Common myeloid progenitor, CD34-positive (primary cell): Measurements from ENCODE around the gene PNRC1.
"Not testable (repeated sequence)": the region's sequence is repeated elsewhere in the genome, so short reads cannot be mapped to it uniquely, and the experiment has no call there.

Experiments used
- CTCF ChIA-PET: fragments of 350-600 bp; sonication (Branson Sonifier 250); formaldehyde crosslinking; loops from one replicate; lab custom pipeline; 2021; ENCODE audit warnings: antibody characterized with exemption; lab: Charles Lee
- POLR2A ChIA-PET: fragments of 350-600 bp; sonication (Branson Sonifier 250); formaldehyde crosslinking; loops from one replicate; lab custom pipeline; 2021; ENCODE audit warnings: antibody characterized with exemption; lab: Charles Lee
- DNase-seq, 3 donors: peaks; one replicate each; pipeline versions ENCODE4 v3.0.0 to v3.0.0-alpha.2; 2013
- H3K27ac ChIP-seq, 2 experiments: 1 replicate in 1 of 2; 2 replicates in 1 of 2; pipeline ENCODE4 v1.7.0; 2013; ENCODE audit warnings: inconsistent platforms in 2 of 2, low read length in 2 of 2, mild to moderate bottlenecking in 2 of 2, low read depth in 1 of 2, moderate library complexity in 1 of 2; ENCODE audit not compliant: severe bottlenecking in 2 of 2, insufficient read depth in 1 of 2, poor library complexity in 1 of 2
- H3K27me3 ChIP-seq, 5 experiments: replicated peaks in 2 of 5; 1 replicate in 3 of 5; 2 replicates in 2 of 5; pipeline versions ENCODE4 v1.6.1 to v1.7.0; 2013; ENCODE audit warnings: low read length in 4 of 5, mild to moderate bottlenecking in 2 of 5, moderate library complexity in 2 of 5, inconsistent platforms in 1 of 5; ENCODE audit not compliant: insufficient read depth in 5 of 5, control insufficient read depth in 4 of 5
- H3K36me3 ChIP-seq, 4 experiments: 1 replicate in 2 of 4; 2 replicates in 2 of 4; pipeline versions ENCODE4 v1.6.1 to v1.7.0; 2013; ENCODE audit warnings: low read length in 3 of 4, control low read depth in 1 of 4, mild to moderate bottlenecking in 1 of 4; ENCODE audit not compliant: control insufficient read depth in 4 of 4, insufficient read depth in 4 of 4
- H3K4me1 ChIP-seq, 4 experiments: 1 replicate in 3 of 4; 2 replicates in 1 of 4; pipeline versions ENCODE4 v1.6.1 to v1.7.1; 2013; ENCODE audit warnings: low read length in 3 of 4, mild to moderate bottlenecking in 3 of 4, control low read depth in 1 of 4, inconsistent platforms in 1 of 4, moderate library complexity in 1 of 4; ENCODE audit not compliant: control insufficient read depth in 4 of 4, insufficient read depth in 4 of 4; ENCODE audit errors: control extremely low read depth in 1 of 4
- H3K4me3 ChIP-seq, 7 experiments: 1 replicate in 4 of 7; 2 replicates in 3 of 7; pipeline versions ENCODE4 v1.5.1 to v1.7.0; 2013; ENCODE audit warnings: mild to moderate bottlenecking in 7 of 7, low read length in 6 of 7, moderate library complexity in 6 of 7, inconsistent platforms in 2 of 7, low read depth in 2 of 7, control low read depth in 1 of 7; ENCODE audit not compliant: insufficient read depth in 4 of 7, control insufficient read depth in 1 of 7; ENCODE audit errors: extremely low read depth in 1 of 7
- H3K9me3 ChIP-seq, 5 experiments: 1 replicate in 4 of 5; 2 replicates in 1 of 5; pipeline versions ENCODE4 v1.6.1 to v1.7.1; 2013; ENCODE audit warnings: low read length in 4 of 5, mild to moderate bottlenecking in 2 of 5, inconsistent platforms in 1 of 5, low read depth in 1 of 5, moderate library complexity in 1 of 5; ENCODE audit not compliant: control insufficient read depth in 4 of 5, insufficient read depth in 2 of 5; ENCODE audit errors: control extremely low read depth in 1 of 5
- WGBS: methylation state at CpG from one replicate; pipeline ENCODE4 v1.1.5; 2013; ENCODE audit not compliant: insufficient coverage; 5-methylcytosine and 5-hydroxymethylcytosine counted together

PNRC1 gene

GRCh38 chr6:89057759-89058158 is 22.8 kb upstream of the PNRC1 start:
- DNase-seq = no peak
- Histone ChIP-seq H3K36me3 (no peaks in the 10 kb centered on the region), H3K9me3 (peaks cover 0 to 3% (median 0%) of the 10 kb centered on the region in 5 experiments), H3K4me3 (no peak overlapping the region), H3K4me1 (no peaks in the 10 kb centered on the region), H3K27me3 (no peaks in the 10 kb centered on the region), H3K27ac (no peak overlapping the region)
- ChIA-PET POLR2A (no interaction called here), CTCF (no interaction called here)
- no CpG with 5 or more reads among the region's 2 CpGs for WGBS

GRCh38 chr6:89058627-89059026 is 21.9 kb upstream of the PNRC1 start:
- Histone ChIP-seq H3K36me3 (no peaks in the 10 kb centered on the region), H3K27ac (no peak overlapping the region), H3K4me1 (no peaks in the 10 kb centered on the region), H3K4me3 (no peak overlapping the region), H3K9me3 (peaks cover 0 to 3% (median 0%) of the 10 kb centered on the region in 5 experiments), H3K27me3 (no peaks in the 10 kb centered on the region)
- WGBS = 88% methylated on average over 4 of the region's 5 CpGs
- ChIA-PET CTCF (interaction anchor here (0.9 to 1.0 kb wide), 2 partner anchors 9 to 26 kb away, joined by 3 read pairs; no protein-coding TSS in a partner anchor), POLR2A (no interaction called here)
- DNase-seq = no peak

- POLR2A ChIA-PET = no interaction called here
- Histone ChIP-seq H3K27ac (no peak overlapping the region), H3K4me3 (no peak overlapping the region), H3K9me3 (peaks cover 0 to 3% (median 0%) of the 10 kb centered on the region in 5 experiments), H3K27me3 (no peaks in the 10 kb centered on the region), H3K36me3 (no peaks in the 10 kb centered on the region), H3K4me1 (no peaks in the 10 kb centered on the region)
- WGBS = 100% methylated on average over 5 of the region's 12 CpGs
- no peak for DNase-seq
- CTCF ChIA-PET = interaction anchor here (0.9 to 1.2 kb wide), 3 partner anchors 8 to 27 kb away, joined by 3 read pairs; no protein-coding TSS in a partner anchor
Observed at GRCh38 chr6:89059227-89059626, 21.3 kb upstream of the PNRC1 start.

GRCh38 chr6:89063881-89064280 is 16.7 kb upstream of the PNRC1 start:
- no peaks in the 10 kb centered on the region for H3K9me3 ChIP-seq
- H3K27me3 ChIP-seq = no peaks in the 10 kb centered on the region
- no peaks in the 10 kb centered on the region for H3K36me3 ChIP-seq
- ChIA-PET POLR2A (interaction anchor here (0.6 kb wide), 1 partner anchor 1118 kb away, joined by 3 read pairs; no protein-coding TSS in a partner anchor), CTCF (no interaction called here)
- no peak overlapping the region for H3K4me3 ChIP-seq
- WGBS = 80% methylated on average over 1 of the region's 1 CpG
- DNase-seq = no peak
- peaks cover 0 to 10% (median 4%) of the 10 kb centered on the region in 4 experiments for H3K4me1 ChIP-seq
- H3K27ac ChIP-seq = no peak overlapping the region

DNA sequence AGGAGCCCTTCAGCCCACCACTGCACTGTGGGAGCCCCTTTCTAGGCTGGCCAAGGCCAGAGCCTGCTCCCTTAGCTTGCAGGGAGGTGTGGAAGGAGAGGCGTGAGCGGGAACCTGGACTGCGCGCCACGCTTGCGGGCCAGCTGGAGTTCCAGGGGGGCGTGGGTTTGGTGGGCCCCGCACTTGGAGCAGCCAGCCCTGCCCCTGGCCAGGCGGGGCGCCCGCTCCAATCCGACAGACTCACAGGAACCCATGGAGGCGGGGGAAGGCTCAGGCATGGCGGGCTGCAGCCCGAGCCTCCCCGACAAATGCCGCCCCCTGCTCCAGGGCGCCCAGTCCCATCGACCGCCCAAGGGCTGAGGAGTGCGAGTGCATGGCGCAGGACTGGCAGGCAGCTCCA is 15.6 kb upstream of the PNRC1 start:
- CTCF ChIA-PET, H3K9me3 ChIP-seq, DNase-seq, H3K27me3 ChIP-seq, H3K27ac ChIP-seq, POLR2A ChIA-PET, H3K36me3 ChIP-seq, H3K4me1 ChIP-seq, H3K4me3 ChIP-seq: not testable (repeated sequence)
- 93% methylated on average over 17 of the region's 22 CpGs for WGBS

DNA sequence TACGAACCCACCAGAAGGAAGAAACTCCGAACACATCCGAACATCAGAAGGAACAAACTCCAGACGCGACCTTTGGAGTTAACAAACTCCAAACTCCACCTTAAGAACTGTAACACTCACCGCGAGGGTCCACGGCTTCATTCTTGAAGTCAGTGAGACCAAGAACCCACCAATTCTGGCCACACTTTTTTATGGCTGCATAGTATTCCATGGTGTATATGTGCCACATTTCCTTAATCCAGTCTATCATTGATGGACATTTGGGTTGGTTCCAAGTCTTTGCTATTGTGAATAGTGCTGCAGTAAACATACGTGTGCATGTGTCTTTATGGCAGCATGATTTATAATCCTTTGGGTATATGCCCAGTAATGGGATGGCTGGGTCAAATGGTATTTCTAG is 14.4 kb upstream of the PNRC1 start:
- H3K9me3 ChIP-seq, DNase-seq, H3K27me3 ChIP-seq, POLR2A ChIA-PET, H3K4me3 ChIP-seq, H3K27ac ChIP-seq, H3K4me1 ChIP-seq, H3K36me3 ChIP-seq: not testable (repeated sequence)
- WGBS = no CpG with 5 or more reads among the region's 9 CpGs
- CTCF ChIA-PET = interaction anchor here (0.7 to 1.6 kb wide), 3 partner anchors 11 to 68 kb away, joined by 3 to 5 read pairs (median 3); no protein-coding TSS in a partner anchor

GRCh38 chr6:89066940-89067646 is 13.5 kb upstream of the PNRC1 start:
- CTCF ChIA-PET = interaction anchor here (0.7 to 1.7 kb wide), 6 partner anchors 8 to 84 kb away, joined by 3 to 5 read pairs (median 3); no protein-coding TSS in a partner anchor
- DNase-seq = no peak
- POLR2A ChIA-PET = interaction anchor here (1.2 kb wide), 1 partner anchor 13 kb away, joined by 3 read pairs; the partner anchor contains the start of gene PNRC1

More at GRCh38 chr6:89066940-89067646, 13.5 kb upstream of the PNRC1 start:
- H3K36me3 ChIP-seq = no peaks in the 10 kb centered on the region
- no peaks in the 10 kb centered on the region for H3K9me3 ChIP-seq
- H3K4me3 ChIP-seq = no peak overlapping the region
- 25% methylated on average over 3 of the region's 4 CpGs for WGBS
- peaks cover 0 to 12% (median 7%) of the 10 kb centered on the region in 4 experiments for H3K4me1 ChIP-seq
- H3K27me3 ChIP-seq = no peaks in the 10 kb centered on the region
- H3K27ac ChIP-seq = no peak overlapping the region
